ENCODE results near the gene RAET1E.

GRCh38 chr6:149925974-149926777, 28.3 kb upstream of the RAET1E start:
- TF ChIP-seq PKNOX1 (IDR thresholded peaks at IDR 0.05) (no peak), TBL1XR1 (IDR thresholded peaks at IDR 0.05; ENCODE audit: low read length in 2 of 2) (no peak), HLTF (IDR thresholded peaks at IDR 0.05) (no peak), CREB1 (IDR thresholded peaks at IDR 0.05) (no peak), CREB1 (CRISPR knock-in tag; IDR thresholded peaks at IDR 0.05) (no peak), NR2C2 (CRISPR knock-in tag; IDR thresholded peaks at IDR 0.05) (no peak), NR2C2 (tag; IDR thresholded peaks at IDR 0.05) (no peak), ZFX (CRISPR knock-in tag; IDR thresholded peaks at IDR 0.05) (no peak), EZH2 (IDR thresholded peaks at IDR 0.05; ENCODE audit: borderline replicate concordance, low read depth, low read length) (no peak), ZFP91 (CRISPR knock-in tag; IDR thresholded peaks at IDR 0.05) (peak; percentile 29; the same call in 1 of the 2 replicates), CBFB (CRISPR knock-in tag; IDR thresholded peaks at IDR 0.05) (no peak), FIP1L1 (IDR thresholded peaks at IDR 0.05; ENCODE audit: low read depth, low read length, poor library complexity, severe bottlenecking) (no peak), POLR2A (conservative IDR thresholded peaks at IDR 0.05) (no peak), CTCF (IDR thresholded peaks at IDR 0.05 in 2 of 3, conservative IDR thresholded peaks at IDR 0.05 in 1 of 3; ENCODE audit: insufficient read depth in 2 of 3, low read depth in 1 of 3, low read length in 3 of 3) (peak; percentile 93 to 96 (median 95)), HOXB6 (CRISPR knock-in tag; IDR thresholded peaks at IDR 0.05; ENCODE audit: borderline replicate concordance) (no peak), ZBTB12 (CRISPR knock-in tag; IDR thresholded peaks at IDR 0.05) (no peak)

Measured in K562 (cell line).